Measurements from ENCODE around the gene MPC2. TPM values are rescaled to one million over a fixed set of nuclear protein-coding genes. Genes with fewer than 3 reads are reported as not detected.

The MPC2 gene
- total and polyA plus RNA-seq, 4 donors: 37.3 to 94.8 (median 52.3) TPM

DNA sequence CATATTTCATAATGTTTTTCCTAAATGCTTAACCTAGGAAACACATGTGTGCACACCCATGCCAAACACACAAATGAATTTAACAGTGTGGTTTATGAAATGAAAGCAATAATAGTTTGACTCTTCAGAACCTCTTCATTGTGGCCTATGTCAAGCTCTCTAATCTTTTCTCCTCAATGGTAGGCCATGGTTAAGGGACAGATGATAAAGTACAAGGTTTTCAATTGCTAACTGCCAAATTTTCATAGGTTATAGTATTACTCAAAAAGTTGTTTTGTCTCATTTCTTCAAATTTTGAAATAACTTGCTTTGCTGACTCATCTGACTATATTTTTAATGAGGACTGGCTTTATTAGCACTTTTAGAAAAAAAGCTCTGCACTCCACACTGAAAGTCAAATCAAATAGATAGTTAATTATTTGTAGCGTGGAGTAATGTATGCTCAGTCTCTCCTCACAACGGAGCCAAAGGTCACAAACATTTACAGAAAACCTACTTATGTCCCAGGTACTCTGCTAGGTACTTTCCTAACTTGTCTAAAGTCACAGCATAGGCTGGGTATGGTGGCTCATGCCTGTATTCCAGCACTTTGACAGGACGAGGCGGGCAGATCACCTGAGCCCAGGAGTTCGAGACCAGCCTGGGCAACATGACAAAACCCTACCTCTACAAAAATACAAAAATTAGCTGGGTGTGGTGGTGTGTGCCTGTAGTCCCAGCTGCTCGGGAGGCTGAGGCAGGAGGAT lies 19.9 kb downstream of the MPC2 start:
- Histone ChIP-seq H3K36me3 (ENCODE audit: control insufficient read depth in 1 of 2, insufficient read depth in 2 of 2, low read length in 1 of 2) (no peaks in the 10 kb centered on the region), H3K4me1 (ENCODE audit: control insufficient read depth in 1 of 2, insufficient read depth in 2 of 2, low read length in 2 of 2) (no peaks in the 10 kb centered on the region), H3K27ac (ENCODE audit: low read depth in 1 of 2, low read length in 2 of 2) (no peak overlapping the region), H3K27me3 (ENCODE audit: control insufficient read depth in 1 of 2, insufficient read depth in 2 of 2, low read length in 1 of 2) (no peaks in the 10 kb centered on the region), H3K4me3 (ENCODE audit: low read length in 2 of 2) (no peak overlapping the region), H3K9me3 (ENCODE audit: control insufficient read depth, low read length) (no peaks in the 10 kb centered on the region)
- intact Hi-C loops (cut with DNase I): no loop called here
- DNase-seq (no peak), ATAC-seq (ENCODE audit: low FRiP score) (no peak)
- 95 to 96% methylated on average over 6 of the region's 6 CpGs for WGBS, 2 donors

DNA sequence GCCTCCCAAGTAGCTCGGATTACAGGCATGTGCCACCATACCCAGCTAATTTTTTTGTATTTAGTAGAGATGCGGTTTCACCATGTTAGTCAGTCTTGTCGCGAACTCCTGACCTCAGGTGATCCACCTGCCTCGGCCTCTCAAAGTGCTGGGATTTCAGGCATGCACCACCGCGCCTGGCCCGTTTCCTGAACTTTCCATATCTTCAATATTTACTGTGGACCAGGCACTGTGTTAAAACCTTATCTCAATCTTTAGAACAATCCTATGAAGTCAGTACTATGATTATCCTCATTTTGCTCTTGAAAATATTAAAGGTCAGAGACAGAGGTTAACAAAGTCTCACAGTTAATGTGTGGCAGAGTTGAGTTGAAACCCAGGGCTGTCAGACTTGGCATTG lies 21.3 kb downstream of the MPC2 start:
- 92% methylated on average over 8 of the region's 8 CpGs for WGBS, 2 donors
- Histone ChIP-seq H3K4me3 (ENCODE audit: low read length in 2 of 2) (no peak overlapping the region), H3K27me3 (ENCODE audit: control insufficient read depth in 1 of 2, insufficient read depth in 2 of 2, low read length in 1 of 2) (no peaks in the 10 kb centered on the region), H3K4me1 (ENCODE audit: control insufficient read depth in 1 of 2, insufficient read depth in 2 of 2, low read length in 2 of 2) (no peaks in the 10 kb centered on the region), H3K36me3 (ENCODE audit: control insufficient read depth in 1 of 2, insufficient read depth in 2 of 2, low read length in 1 of 2) (no peaks in the 10 kb centered on the region), H3K9me3 (ENCODE audit: control insufficient read depth, low read length) (no peaks in the 10 kb centered on the region), H3K27ac (ENCODE audit: low read depth in 1 of 2, low read length in 2 of 2) (no peak overlapping the region)
- no peak for DNase-seq
- intact Hi-C loops (cut with DNase I): no loop called here
- no peak for ATAC-seq (ENCODE audit: low FRiP score)

DNA sequence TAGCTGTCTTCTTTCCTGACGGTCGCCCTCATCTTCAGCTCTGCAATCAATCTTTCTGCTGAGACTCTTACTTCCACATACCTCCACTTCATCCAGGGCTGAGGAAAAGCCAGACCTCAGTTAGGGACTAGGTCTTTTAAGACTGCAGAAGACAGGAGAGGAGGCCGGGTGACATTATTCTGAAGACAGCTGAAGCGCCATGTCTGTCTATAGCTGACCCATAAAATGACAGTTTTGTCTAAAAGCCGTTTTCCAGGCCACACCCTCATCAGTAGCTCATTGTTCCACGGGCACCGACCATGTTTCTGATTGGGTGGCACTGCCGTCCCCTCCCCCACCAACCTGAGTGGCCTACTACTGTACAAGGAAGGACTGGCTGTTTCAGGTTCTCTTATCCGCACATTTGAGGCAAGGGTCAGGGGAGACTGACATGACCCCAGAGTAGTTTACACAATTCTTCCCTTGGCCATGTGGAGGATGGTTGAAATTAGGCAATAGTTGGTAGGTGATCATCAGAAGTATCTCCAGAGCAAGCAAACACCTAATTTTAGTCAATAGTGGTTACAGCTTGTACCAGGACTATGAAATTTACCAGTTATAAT lies 22.9 kb downstream of the MPC2 start, which contains the start of gene ADCY10:
TSS of gene ADCY10 (minus strand) at position 240 of the 602 bp plus-strand sequence. CDS start 8,994 bp downstream, outside the sequence.
- Histone ChIP-seq H3K9me3 (ENCODE audit: control insufficient read depth, low read length) (no peaks in the 10 kb centered on the region), H3K4me3 (ENCODE audit: low read length in 2 of 2) (no peak within 1 kb of the TSS), H3K27me3 (ENCODE audit: control insufficient read depth in 1 of 2, insufficient read depth in 2 of 2, low read length in 1 of 2) (no peaks in the 10 kb centered on the region), H3K4me1 (ENCODE audit: control insufficient read depth in 1 of 2, insufficient read depth in 2 of 2, low read length in 2 of 2) (no peaks in the 10 kb centered on the region), H3K27ac (ENCODE audit: low read depth in 1 of 2, low read length in 2 of 2) (no peak within 1 kb of the TSS), H3K36me3 (ENCODE audit: control insufficient read depth in 1 of 2, insufficient read depth in 2 of 2, low read length in 1 of 2) (no peaks in the 10 kb centered on the region)
- DNase-seq (no peak), ATAC-seq (ENCODE audit: low FRiP score) (no peak)
- 88% methylated on average over 9 of the region's 9 CpGs for WGBS, 2 donors
- intact Hi-C loops (cut with DNase I): no loop called here

- Histone ChIP-seq H3K9me3 (ENCODE audit: control insufficient read depth, low read length) (no peaks in the 10 kb centered on the region), H3K27ac (ENCODE audit: low read depth in 1 of 2, low read length in 2 of 2) (no peak overlapping the region), H3K27me3 (ENCODE audit: control insufficient read depth in 1 of 2, insufficient read depth in 2 of 2, low read length in 1 of 2) (no peaks in the 10 kb centered on the region), H3K36me3 (ENCODE audit: control insufficient read depth in 1 of 2, insufficient read depth in 2 of 2, low read length in 1 of 2) (no peaks in the 10 kb centered on the region), H3K4me1 (ENCODE audit: control insufficient read depth in 1 of 2, insufficient read depth in 2 of 2, low read length in 2 of 2) (no peaks in the 10 kb centered on the region), H3K4me3 (ENCODE audit: low read length in 2 of 2) (no peak overlapping the region)
- intact Hi-C loops (cut with DNase I): no loop called here
- ATAC-seq (ENCODE audit: low FRiP score) (no peak), DNase-seq (no peak)
- 84 to 86% methylated on average over 7 of the region's 7 CpGs for WGBS, 2 donors
These were observed 24.6 kb downstream of the MPC2 start for GRCh38 chr1:167912294-167912693.

- ATAC-seq (ENCODE audit: low FRiP score) (no peak), DNase-seq (no peak)
- Histone ChIP-seq H3K4me3 (ENCODE audit: low read length in 2 of 2) (no peak overlapping the region), H3K36me3 (ENCODE audit: control insufficient read depth in 1 of 2, insufficient read depth in 2 of 2, low read length in 1 of 2) (no peaks in the 10 kb centered on the region), H3K27ac (ENCODE audit: low read depth in 1 of 2, low read length in 2 of 2) (no peak overlapping the region), H3K27me3 (ENCODE audit: control insufficient read depth in 1 of 2, insufficient read depth in 2 of 2, low read length in 1 of 2) (no peaks in the 10 kb centered on the region), H3K4me1 (ENCODE audit: control insufficient read depth in 1 of 2, insufficient read depth in 2 of 2, low read length in 2 of 2) (no peaks in the 10 kb centered on the region), H3K9me3 (ENCODE audit: control insufficient read depth, low read length) (no peaks in the 10 kb centered on the region)
- 5 to 7% methylated on average over 8 of the region's 8 CpGs for WGBS, 2 donors
- intact Hi-C loops (cut with DNase I): no loop called here
These were observed 25.5 kb downstream of the MPC2 start for GRCh38 chr1:167911413-167911812.

- no peak overlapping the region for H3K4me3 ChIP-seq (ENCODE audit: low read length in 2 of 2)
- H3K27ac ChIP-seq (ENCODE audit: low read depth in 1 of 2, low read length in 2 of 2): peak overlapping the region in 1 of 2 donors; percentile 45
- DNase-seq (no peak), ATAC-seq (ENCODE audit: low FRiP score) (no peak)
- no peaks in the 10 kb centered on the region for H3K9me3 ChIP-seq (ENCODE audit: control insufficient read depth, low read length)
- no peaks in the 10 kb centered on the region for H3K27me3 ChIP-seq (ENCODE audit: control insufficient read depth in 1 of 2, insufficient read depth in 2 of 2, low read length in 1 of 2)
- WGBS, 2 donors: 45 to 54% methylated on average over 2 of the region's 2 CpGs
- no peaks in the 10 kb centered on the region for H3K36me3 ChIP-seq (ENCODE audit: control insufficient read depth in 1 of 2, insufficient read depth in 2 of 2, low read length in 1 of 2)
- no peaks in the 10 kb centered on the region for H3K4me1 ChIP-seq (ENCODE audit: control insufficient read depth in 1 of 2, insufficient read depth in 2 of 2, low read length in 2 of 2)
- intact Hi-C loops (cut with DNase I): no loop called here
These were observed 26.3 kb downstream of the MPC2 start for GRCh38 chr1:167910530-167910929.

DNA sequence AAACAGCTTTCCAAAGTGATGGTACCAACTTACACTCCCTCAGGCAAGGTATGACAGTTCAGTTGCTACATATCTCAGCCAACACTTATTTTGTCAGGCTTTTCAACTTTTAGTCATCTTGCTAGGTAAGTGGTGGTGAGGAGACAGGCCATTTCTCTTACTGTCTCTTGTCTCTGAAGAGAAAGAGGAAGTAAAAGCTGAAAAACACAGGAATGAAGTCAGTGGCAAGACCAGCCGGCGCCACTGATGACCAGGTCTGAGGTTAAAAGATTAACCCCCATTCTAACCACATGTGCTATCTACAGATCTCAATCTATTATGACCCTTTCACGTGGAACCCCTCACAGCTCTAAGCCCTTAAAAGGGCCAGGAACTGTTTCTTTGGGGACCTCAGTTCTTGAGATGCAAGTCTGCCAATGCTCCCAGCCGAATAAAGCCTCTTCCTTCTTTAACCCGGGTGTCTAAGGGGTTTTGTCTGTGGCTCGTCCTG lies 27.1 kb downstream of the MPC2 start:
- Histone ChIP-seq H3K9me3 (ENCODE audit: control insufficient read depth, low read length) (no peaks in the 10 kb centered on the region), H3K27me3 (ENCODE audit: control insufficient read depth in 1 of 2, insufficient read depth in 2 of 2, low read length in 1 of 2) (no peaks in the 10 kb centered on the region), H3K36me3 (ENCODE audit: control insufficient read depth in 1 of 2, insufficient read depth in 2 of 2, low read length in 1 of 2) (no peaks in the 10 kb centered on the region), H3K4me1 (ENCODE audit: control insufficient read depth in 1 of 2, insufficient read depth in 2 of 2, low read length in 2 of 2) (no peaks in the 10 kb centered on the region), H3K4me3 (ENCODE audit: low read length in 2 of 2) (no peak overlapping the region), H3K27ac (ENCODE audit: low read depth in 1 of 2, low read length in 2 of 2) (no peak overlapping the region)
- WGBS, 2 donors: 95 to 96% methylated on average over 6 of the region's 6 CpGs
- intact Hi-C loops (cut with DNase I): no loop called here
- ATAC-seq (ENCODE audit: low FRiP score) (no peak), DNase-seq (no peak)

DNA sequence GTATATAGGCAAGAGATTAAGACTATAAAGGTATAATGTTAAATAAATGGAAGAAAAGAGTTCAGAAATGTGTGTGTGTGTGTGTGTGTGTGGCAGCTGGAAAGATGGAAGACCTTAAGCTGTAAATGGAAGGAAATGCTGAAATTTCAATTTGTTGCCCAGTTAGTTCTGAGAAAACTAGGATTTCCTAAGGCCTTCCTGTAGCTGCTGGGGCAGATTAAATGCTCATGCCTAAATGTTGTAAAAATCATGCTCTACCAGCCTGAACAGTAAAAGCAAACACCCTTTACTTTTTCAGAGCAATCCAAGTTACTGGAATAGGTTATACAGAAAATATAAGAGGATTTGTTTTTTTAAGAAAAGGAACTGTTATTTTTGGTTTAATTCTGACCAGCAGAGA lies 31.2 kb downstream of the MPC2 start:
- Histone ChIP-seq H3K4me1 (ENCODE audit: control insufficient read depth in 1 of 2, insufficient read depth in 2 of 2, low read length in 2 of 2) (no peaks in the 10 kb centered on the region), H3K9me3 (ENCODE audit: control insufficient read depth, low read length) (no peaks in the 10 kb centered on the region), H3K4me3 (ENCODE audit: low read length in 2 of 2) (no peak overlapping the region), H3K27ac (ENCODE audit: low read depth in 1 of 2, low read length in 2 of 2) (no peak overlapping the region), H3K27me3 (ENCODE audit: control insufficient read depth in 1 of 2, insufficient read depth in 2 of 2, low read length in 1 of 2) (no peaks in the 10 kb centered on the region), H3K36me3 (ENCODE audit: control insufficient read depth in 1 of 2, insufficient read depth in 2 of 2, low read length in 1 of 2) (no peaks in the 10 kb centered on the region)
- DNase-seq (no peak), ATAC-seq (ENCODE audit: low FRiP score) (no peak)
- intact Hi-C loops (cut with DNase I): no loop called here

DNA sequence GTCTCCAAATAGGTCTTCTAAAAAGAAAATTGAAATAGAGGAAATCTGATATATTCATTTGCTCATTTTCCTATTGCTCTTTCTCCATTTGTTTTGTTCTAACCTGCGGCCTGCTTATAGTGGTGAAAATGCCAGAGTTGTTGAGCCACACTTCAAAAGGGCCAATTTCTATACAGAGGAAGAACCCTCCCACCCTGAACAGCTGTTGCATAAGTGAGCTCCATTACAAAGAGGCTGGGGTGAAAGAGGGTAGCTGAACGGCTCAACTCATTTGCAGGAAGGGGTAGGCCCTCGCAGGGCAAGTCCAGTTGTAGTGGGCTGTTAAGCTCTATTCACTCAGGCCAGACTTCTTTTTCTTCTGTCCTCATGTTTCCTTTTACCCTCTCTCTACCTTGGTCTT lies 31.7 kb downstream of the MPC2 start:
- no peak overlapping the region for H3K27ac ChIP-seq (ENCODE audit: low read depth in 1 of 2, low read length in 2 of 2)
- WGBS, 2 donors: 89 to 96% methylated on average over 3 of the region's 3 CpGs
- no peaks in the 10 kb centered on the region for H3K27me3 ChIP-seq (ENCODE audit: control insufficient read depth in 1 of 2, insufficient read depth in 2 of 2, low read length in 1 of 2)
- H3K36me3 ChIP-seq (ENCODE audit: control insufficient read depth in 1 of 2, insufficient read depth in 2 of 2, low read length in 1 of 2): no peaks in the 10 kb centered on the region
- DNase-seq (no peak), ATAC-seq (ENCODE audit: low FRiP score) (peak; percentile 44)
- H3K4me1 ChIP-seq (ENCODE audit: control insufficient read depth in 1 of 2, insufficient read depth in 2 of 2, low read length in 2 of 2): no peaks in the 10 kb centered on the region
- no peaks in the 10 kb centered on the region for H3K9me3 ChIP-seq (ENCODE audit: control insufficient read depth, low read length)
- H3K4me3 ChIP-seq (ENCODE audit: low read length in 2 of 2): no peak overlapping the region
- intact Hi-C loops (cut with DNase I): no loop called here
